ENCODE data around the gene CRYBG3. TPM values are rescaled to one million over a fixed set of nuclear protein-coding genes. Genes with fewer than 3 reads are reported as not detected.

The CRYBG3 gene
- total and polyA plus RNA-seq, 2 experiments from 2014 or later = 4.3 to 16.9 TPM

DNA sequence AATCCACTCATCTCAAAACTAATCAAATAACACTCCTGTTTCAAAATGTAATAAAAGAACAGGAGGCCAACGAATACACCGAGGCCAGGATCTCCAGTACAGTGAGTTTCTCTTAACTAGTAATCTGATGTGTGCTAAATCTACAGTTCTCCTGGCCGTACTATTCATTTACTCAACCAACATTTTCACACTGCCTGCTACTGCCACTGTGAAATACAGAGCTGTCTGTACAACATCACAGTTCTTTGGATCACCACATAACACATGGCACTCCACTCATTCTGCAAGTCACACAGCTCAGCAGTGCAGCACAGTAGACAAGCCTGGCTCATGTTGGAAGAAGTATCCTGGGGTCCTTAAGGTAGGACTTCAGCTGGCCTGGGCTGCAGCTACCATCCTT lies 128.5 kb downstream of the CRYBG3 start:
- no peaks in the 10 kb centered on the region for H3K27me3 ChIP-seq (replicated peaks; ENCODE audit: insufficient read depth)
- no peak overlapping the region for H3K4me2 ChIP-seq (ENCODE audit: unreplicated experiment)
- peaks cover 9% of the 10 kb centered on the region; the same call in 1 of the 2 replicates for H3K4me1 ChIP-seq (ENCODE audit: insufficient read depth)
- no peak overlapping the region for H3K27ac ChIP-seq
- no peak for DNase-seq
- peaks cover 43% of the 10 kb centered on the region for H3K36me3 ChIP-seq (ENCODE audit: low read depth)
- no peaks in the 10 kb centered on the region for H3K79me2 ChIP-seq (ENCODE audit: insufficient read depth)
- no peak for TF ChIP-seq EZH2 (IDR thresholded peaks at IDR 0.05; ENCODE audit: insufficient read depth, poor library complexity, severe bottlenecking)
- no peak for TF ChIP-seq EZH2phosphoT487 (IDR thresholded peaks at IDR 0.05; ENCODE audit: insufficient read depth, low read depth)
- peaks cover 10% of the 10 kb centered on the region; the same call in 1 of the 2 replicates for H3F3A ChIP-seq (ENCODE audit: insufficient read depth)
- H3K9me3 ChIP-seq (ENCODE audit: low read depth) = no peaks in the 10 kb centered on the region
- H3K4me3 ChIP-seq = no peak overlapping the region
- H3K9me2 ChIP-seq (ENCODE audit: insufficient read depth) = no peaks in the 10 kb centered on the region
- in situ Hi-C loops (cut with MboI) = no loop called here
- no peak overlapping the region; the same call in 1 of the 2 replicates for H3K9ac ChIP-seq
- no peak overlapping the region for H2AFZ ChIP-seq
- 88 to 91% methylated on average over 3 of the region's 3 CpGs for WGBS, 2 experiments (ENCODE audit: low coverage in 1 of 2, low lambda C conversion rate in 2 of 2, missing lambda C conversion rate in 2 of 2)
- H4K20me1 ChIP-seq (ENCODE audit: insufficient read depth) = no peaks in the 10 kb centered on the region

- Histone ChIP-seq H3K27ac (peak overlapping the region; percentile 62), H3K9me2 (ENCODE audit: insufficient read depth) (no peaks in the 10 kb centered on the region)
- in situ Hi-C loops (cut with MboI) = no loop called here
These were observed 130.5 kb downstream of the CRYBG3 start for GRCh38 chr3:97952280-97952679.

DNA sequence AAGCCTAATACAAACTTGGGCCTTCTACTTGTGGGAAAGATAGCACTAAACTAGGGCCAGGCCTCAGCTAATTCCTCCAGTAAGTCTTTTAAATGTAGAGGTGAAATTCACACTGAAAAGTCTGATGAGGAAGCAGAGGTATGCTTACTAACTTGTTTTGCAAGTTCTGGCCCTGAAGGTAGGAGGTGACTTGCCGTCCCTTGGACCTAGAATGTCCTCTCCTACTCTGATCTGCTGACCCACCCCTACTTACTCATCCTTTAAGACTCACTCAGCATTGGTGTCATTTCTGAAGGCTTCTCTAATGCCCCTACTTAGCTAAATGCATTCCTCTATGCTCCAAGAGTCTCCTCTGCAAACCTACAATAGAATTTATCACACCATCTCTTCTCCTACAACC lies 131.1 kb downstream of the CRYBG3 start:
- no peaks in the 10 kb centered on the region for H4K20me1 ChIP-seq (ENCODE audit: insufficient read depth)
- H3K4me3 ChIP-seq = no peak overlapping the region
- peaks cover 10% of the 10 kb centered on the region; the same call in 1 of the 2 replicates for H3F3A ChIP-seq (ENCODE audit: insufficient read depth)
- H3K36me3 ChIP-seq (ENCODE audit: low read depth) = peaks cover 35% of the 10 kb centered on the region; the same call in 1 of the 2 replicates
- no peaks in the 10 kb centered on the region for H3K9me3 ChIP-seq (ENCODE audit: low read depth)
- H3K9me2 ChIP-seq (ENCODE audit: insufficient read depth) = no peaks in the 10 kb centered on the region
- H3K27me3 ChIP-seq (replicated peaks; ENCODE audit: insufficient read depth) = no peaks in the 10 kb centered on the region
- 50 to 61% methylated on average over 1 of the region's 1 CpG for WGBS, 2 experiments (ENCODE audit: low coverage in 1 of 2, low lambda C conversion rate in 2 of 2, missing lambda C conversion rate in 2 of 2)
- H3K9ac ChIP-seq = peak overlapping the region; percentile 28; the same call in 1 of the 2 replicates
- H3K79me2 ChIP-seq (ENCODE audit: insufficient read depth) = no peaks in the 10 kb centered on the region
- H3K4me1 ChIP-seq (ENCODE audit: insufficient read depth) = peaks cover 9% of the 10 kb centered on the region; the same call in 1 of the 2 replicates
- in situ Hi-C loops (cut with MboI) = no loop called here
- H3K4me2 ChIP-seq (ENCODE audit: unreplicated experiment) = no peak overlapping the region
- TF ChIP-seq EZH2 (IDR thresholded peaks at IDR 0.05; ENCODE audit: insufficient read depth, poor library complexity, severe bottlenecking) (no peak), EZH2phosphoT487 (IDR thresholded peaks at IDR 0.05; ENCODE audit: insufficient read depth, low read depth) (no peak)
- peak; percentile 23 for DNase-seq
- peak overlapping the region; percentile 62 for H3K27ac ChIP-seq
- no peak overlapping the region for H2AFZ ChIP-seq

More at GRCh38 chr3:97952280-97952679, 130.5 kb downstream of the CRYBG3 start:
- no peaks in the 10 kb centered on the region for H3K79me2 ChIP-seq (ENCODE audit: insufficient read depth)
- H3K9ac ChIP-seq = peak overlapping the region; percentile 28; the same call in 1 of the 2 replicates
- peak; percentile 83 for DNase-seq
- H3K4me1 ChIP-seq (ENCODE audit: insufficient read depth) = peaks cover 9% of the 10 kb centered on the region; the same call in 1 of the 2 replicates
- H3K4me2 ChIP-seq (ENCODE audit: unreplicated experiment) = no peak overlapping the region
- no peaks in the 10 kb centered on the region for H3K9me3 ChIP-seq (ENCODE audit: low read depth)
- H3K27me3 ChIP-seq (replicated peaks; ENCODE audit: insufficient read depth) = no peaks in the 10 kb centered on the region
- H3K36me3 ChIP-seq (ENCODE audit: low read depth) = peaks cover 35% of the 10 kb centered on the region; the same call in 1 of the 2 replicates
- no peak overlapping the region for H2AFZ ChIP-seq
- 80 to 88% methylated on average over 3 of the region's 3 CpGs for WGBS, 2 experiments (ENCODE audit: low coverage in 1 of 2, low lambda C conversion rate in 2 of 2, missing lambda C conversion rate in 2 of 2)
- no peak for TF ChIP-seq EZH2phosphoT487 (IDR thresholded peaks at IDR 0.05; ENCODE audit: insufficient read depth, low read depth)
- H3F3A ChIP-seq (ENCODE audit: insufficient read depth) = peaks cover 10% of the 10 kb centered on the region; the same call in 1 of the 2 replicates
- no peaks in the 10 kb centered on the region for H4K20me1 ChIP-seq (ENCODE audit: insufficient read depth)
- no peak overlapping the region for H3K4me3 ChIP-seq

DNA sequence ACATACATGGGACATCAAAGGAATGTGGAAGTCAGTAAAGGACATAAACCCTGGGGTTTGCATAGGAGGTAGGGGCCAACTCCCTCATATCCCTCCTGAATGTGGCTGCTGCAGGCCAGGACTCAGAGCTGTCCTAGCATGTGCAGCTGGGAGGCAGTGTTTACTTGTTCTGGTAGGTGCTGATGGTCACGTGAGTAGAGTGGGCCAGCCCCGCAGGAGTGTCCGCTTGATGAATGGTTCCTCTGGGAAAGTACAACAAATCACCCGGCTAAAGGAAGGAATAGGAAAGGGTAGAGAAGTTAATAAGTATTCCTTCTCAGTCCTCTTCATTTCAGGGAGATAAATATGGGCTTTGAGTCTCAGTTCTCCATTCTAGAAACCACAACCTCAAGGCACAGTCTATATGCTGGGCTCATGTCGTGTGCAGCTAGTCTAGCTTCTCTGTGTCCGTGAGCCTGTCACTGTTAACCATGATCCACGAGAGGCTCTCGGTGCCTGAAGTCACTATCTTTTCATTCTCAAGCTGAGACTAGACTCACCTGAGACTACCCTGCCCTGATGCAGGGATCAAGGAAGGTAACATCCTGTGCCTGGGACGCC lies 132.5 kb downstream of the CRYBG3 start:
- Histone ChIP-seq H3K36me3 (ENCODE audit: low read depth) (peaks cover 32% of the 10 kb centered on the region; the same call in 1 of the 2 replicates), H3K9ac (no peak overlapping the region), H3K27me3 (replicated peaks; ENCODE audit: insufficient read depth) (no peaks in the 10 kb centered on the region), H3K4me1 (ENCODE audit: insufficient read depth) (peaks cover 9% of the 10 kb centered on the region; the same call in 1 of the 2 replicates), H3K9me3 (ENCODE audit: low read depth) (no peaks in the 10 kb centered on the region), H3K79me2 (ENCODE audit: insufficient read depth) (no peaks in the 10 kb centered on the region), H3K4me2 (ENCODE audit: unreplicated experiment) (no peak overlapping the region), H3K9me2 (ENCODE audit: insufficient read depth) (no peaks in the 10 kb centered on the region), H3K4me3 (no peak overlapping the region), H2AFZ (no peak overlapping the region), H4K20me1 (ENCODE audit: insufficient read depth) (no peaks in the 10 kb centered on the region), H3K27ac (no peak overlapping the region), H3F3A (ENCODE audit: insufficient read depth) (peaks cover 10% of the 10 kb centered on the region; the same call in 1 of the 2 replicates)
- no peak for DNase-seq
- 97% methylated on average over 9 of the region's 9 CpGs for WGBS, 2 experiments (ENCODE audit: low coverage in 1 of 2, low lambda C conversion rate in 2 of 2, missing lambda C conversion rate in 2 of 2)
- TF ChIP-seq EZH2phosphoT487 (IDR thresholded peaks at IDR 0.05; ENCODE audit: insufficient read depth, low read depth) (no peak), EZH2 (IDR thresholded peaks at IDR 0.05; ENCODE audit: insufficient read depth, poor library complexity, severe bottlenecking) (no peak)
- in situ Hi-C loops (cut with MboI) = no loop called here
